ENCODE measurements around the gene NTRK3.

NTRK3 gene

GRCh38 chr15:88132499-88132898 is 124.0 kb downstream of the NTRK3 start:
- H3K4me3 ChIP-seq (ENCODE audit: low read length): no peak overlapping the region
- DNase-seq (ENCODE audit: low read depth): no peak
- TF ChIP-seq CTCF (IDR thresholded peaks at IDR 0.05; ENCODE audit: insufficient read depth, low read depth, low read length, missing control alignments): no peak

GRCh38 chr15:88131937-88132336 is 124.6 kb downstream of the NTRK3 start:
- DNase-seq (ENCODE audit: low read depth): peak; percentile 12
- no peak overlapping the region for H3K4me3 ChIP-seq (ENCODE audit: low read length)
- no peak for TF ChIP-seq CTCF (IDR thresholded peaks at IDR 0.05; ENCODE audit: insufficient read depth, low read depth, low read length, missing control alignments)

- DNase-seq (ENCODE audit: low read depth): no peak
- no peak for TF ChIP-seq CTCF (IDR thresholded peaks at IDR 0.05; ENCODE audit: insufficient read depth, low read depth, low read length, missing control alignments)
Observed at GRCh38 chr15:88127432-88127790, 129.1 kb downstream of the NTRK3 start.

GRCh38 chr15:88126695-88127431 is 129.7 kb downstream of the NTRK3 start:
- no peak overlapping the region for H3K4me3 ChIP-seq (ENCODE audit: low read length)
- TF ChIP-seq CTCF (IDR thresholded peaks at IDR 0.05; ENCODE audit: insufficient read depth, low read depth, low read length, missing control alignments): no peak
- no peak for DNase-seq (ENCODE audit: low read depth)

More at GRCh38 chr15:88127432-88127790, 129.1 kb downstream of the NTRK3 start:
- no peak overlapping the region for H3K4me3 ChIP-seq (ENCODE audit: low read length)

GRCh38 chr15:88125576-88125975 is 131.0 kb downstream of the NTRK3 start:
- H3K4me3 ChIP-seq (ENCODE audit: low read length): no peak overlapping the region
- no peak for TF ChIP-seq CTCF (IDR thresholded peaks at IDR 0.05; ENCODE audit: insufficient read depth, low read depth, low read length, missing control alignments)
- DNase-seq (ENCODE audit: low read depth): no peak

GRCh38 chr15:88124199-88124598 is 132.3 kb downstream of the NTRK3 start:
- H3K4me3 ChIP-seq (ENCODE audit: low read length): no peak overlapping the region
- no peak for DNase-seq (ENCODE audit: low read depth)
- TF ChIP-seq CTCF (IDR thresholded peaks at IDR 0.05; ENCODE audit: insufficient read depth, low read depth, low read length, missing control alignments): no peak

GRCh38 chr15:88121968-88122530 is 134.5 kb downstream of the NTRK3 start:
- no peak for TF ChIP-seq CTCF (IDR thresholded peaks at IDR 0.05; ENCODE audit: insufficient read depth, low read depth, low read length, missing control alignments)
- H3K4me3 ChIP-seq (ENCODE audit: low read length): no peak overlapping the region
- no peak for DNase-seq (ENCODE audit: low read depth)
